Fibroblast of the aortic adventitia (primary cell): ENCODE results near the gene SUOX. TPM values are rescaled to one million over a fixed set of nuclear protein-coding genes. Genes with fewer than 3 reads are reported as not detected.

Experiments
- DNase-seq: peaks from one replicate; pipeline ENCODE4 v3.0.0-alpha.2; 2010; ENCODE audit warnings: low read depth
- H3K4me3 ChIP-seq: 2 replicates; pipeline ENCODE4 v1.5.1; 2011; ENCODE audit warnings: low read depth, mild to moderate bottlenecking, control low read depth, low read length, moderate library complexity
- total RNA-seq: library from RNA; depleted of rRNA; stranded (reverse); fragments of >200 nt; gene quantifications from 2 replicates; pipeline ENCODE4 v1.2.3, GENCODE V29; 2012; ENCODE audit warnings: low replicate concordance
- TF ChIP-seq, protein P1 (sequence below): IDR thresholded peaks from 2 replicates; pipeline ENCODE4 v1.5.1; 2011; ENCODE audit warnings: mild to moderate bottlenecking, low read length, control low read depth, inconsistent platforms; ENCODE audit not compliant: insufficient read depth

SUOX gene
- total RNA-seq, 1 donor: 20.4 TPM

DNA sequence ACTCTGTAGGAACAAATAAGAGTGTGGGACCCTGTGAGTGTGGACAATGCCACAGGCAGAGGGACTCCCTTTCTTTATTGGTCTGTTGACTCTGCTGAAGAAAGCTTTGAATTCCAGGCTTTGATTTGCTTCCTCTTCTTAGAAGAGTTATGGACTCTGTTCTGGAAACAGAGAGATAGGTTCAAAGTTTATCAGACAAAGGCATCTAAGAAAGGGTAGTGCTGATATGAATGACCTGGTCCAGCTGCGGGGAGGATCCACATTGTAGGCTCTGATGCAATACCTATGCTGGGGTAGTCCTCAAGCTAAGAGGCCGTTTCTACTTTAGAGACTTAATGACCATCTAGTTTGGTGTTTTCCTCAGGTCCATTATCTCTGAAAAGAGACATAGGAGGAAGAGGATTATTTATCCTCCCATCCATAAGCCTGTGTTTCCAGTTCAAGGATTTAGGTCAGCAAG is 13.1 kb downstream of the SUOX start:
- no peak overlapping the region for H3K4me3 ChIP-seq
- DNase-seq: no peak
- TF ChIP-seq, protein P1, sequence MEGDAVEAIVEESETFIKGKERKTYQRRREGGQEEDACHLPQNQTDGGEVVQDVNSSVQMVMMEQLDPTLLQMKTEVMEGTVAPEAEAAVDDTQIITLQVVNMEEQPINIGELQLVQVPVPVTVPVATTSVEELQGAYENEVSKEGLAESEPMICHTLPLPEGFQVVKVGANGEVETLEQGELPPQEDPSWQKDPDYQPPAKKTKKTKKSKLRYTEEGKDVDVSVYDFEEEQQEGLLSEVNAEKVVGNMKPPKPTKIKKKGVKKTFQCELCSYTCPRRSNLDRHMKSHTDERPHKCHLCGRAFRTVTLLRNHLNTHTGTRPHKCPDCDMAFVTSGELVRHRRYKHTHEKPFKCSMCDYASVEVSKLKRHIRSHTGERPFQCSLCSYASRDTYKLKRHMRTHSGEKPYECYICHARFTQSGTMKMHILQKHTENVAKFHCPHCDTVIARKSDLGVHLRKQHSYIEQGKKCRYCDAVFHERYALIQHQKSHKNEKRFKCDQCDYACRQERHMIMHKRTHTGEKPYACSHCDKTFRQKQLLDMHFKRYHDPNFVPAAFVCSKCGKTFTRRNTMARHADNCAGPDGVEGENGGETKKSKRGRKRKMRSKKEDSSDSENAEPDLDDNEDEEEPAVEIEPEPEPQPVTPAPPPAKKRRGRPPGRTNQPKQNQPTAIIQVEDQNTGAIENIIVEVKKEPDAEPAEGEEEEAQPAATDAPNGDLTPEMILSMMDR: no peak

DNA sequence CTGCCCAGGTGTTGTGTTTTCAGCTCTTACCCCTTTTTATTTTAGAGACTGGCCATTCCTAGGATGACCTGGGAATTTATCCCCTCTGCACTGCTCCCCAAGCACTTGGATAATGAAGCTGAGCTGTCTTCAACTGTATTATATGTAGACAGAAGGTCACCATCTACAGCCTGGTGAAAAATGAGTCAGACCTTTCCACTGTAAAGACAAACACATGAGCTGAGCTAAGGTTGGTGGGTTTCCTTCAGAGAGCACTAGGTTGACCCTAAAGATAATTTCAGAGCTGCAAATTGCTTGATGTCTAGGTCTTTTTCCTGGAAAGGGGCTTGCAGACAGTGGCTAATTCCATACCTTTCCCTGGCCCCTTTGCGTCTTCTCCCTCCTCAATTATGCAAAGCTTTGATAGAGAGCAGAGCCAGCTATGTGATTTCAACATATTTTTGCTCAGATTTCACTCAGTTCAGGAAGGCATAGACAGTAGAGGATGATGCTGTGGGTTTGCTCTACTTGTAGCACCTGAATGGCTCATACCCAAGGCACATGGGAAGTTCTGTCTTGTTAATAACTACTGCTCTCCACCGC is 14.5 kb downstream of the SUOX start:
- TF ChIP-seq, protein P1: no peak
- no peak for DNase-seq
- no peak overlapping the region for H3K4me3 ChIP-seq

DNA sequence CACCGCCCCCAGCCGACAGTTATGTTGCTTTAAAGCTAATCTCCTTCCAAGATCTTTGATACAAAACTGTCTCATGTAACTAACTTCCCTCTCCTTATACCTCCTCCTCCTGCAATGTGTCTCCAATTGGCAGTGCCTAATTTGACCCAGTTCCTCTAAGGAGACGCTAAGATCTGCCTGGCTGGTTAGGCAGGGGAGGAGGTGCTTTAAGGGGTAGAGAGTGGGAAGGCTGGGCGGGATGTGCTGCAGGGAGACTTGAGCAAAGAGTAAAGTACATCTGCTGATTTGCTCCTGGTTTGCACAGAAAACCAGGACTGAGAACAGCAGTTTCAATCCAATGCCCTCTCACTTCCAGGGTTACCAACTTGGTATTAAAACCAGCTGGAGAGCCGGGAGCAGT is 16.4 kb downstream of the SUOX start:
- TF ChIP-seq, protein P1: no peak
- H3K4me3 ChIP-seq: no peak overlapping the region
- no peak for DNase-seq

DNA sequence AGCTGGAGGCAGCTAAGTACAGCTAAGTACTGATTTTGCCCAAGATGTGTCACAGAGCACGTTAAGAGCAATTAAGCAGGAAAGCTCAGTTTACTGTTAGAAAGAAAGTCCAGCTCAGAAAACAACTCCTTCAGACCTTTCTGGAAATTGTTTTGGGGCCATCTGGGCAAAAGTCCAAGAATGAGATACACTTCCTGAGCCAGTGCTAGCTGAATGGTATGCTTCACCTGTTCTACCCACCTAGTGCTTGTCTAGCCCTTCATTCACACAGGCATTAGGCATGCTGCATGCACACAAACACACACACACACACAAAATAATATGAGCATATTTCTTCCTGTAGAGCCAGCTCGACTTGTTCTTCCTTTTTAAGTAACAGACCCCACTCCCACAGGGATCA is 17.1 kb downstream of the SUOX start:
- no peak for DNase-seq
- TF ChIP-seq, protein P1: no peak
- no peak overlapping the region for H3K4me3 ChIP-seq

DNA sequence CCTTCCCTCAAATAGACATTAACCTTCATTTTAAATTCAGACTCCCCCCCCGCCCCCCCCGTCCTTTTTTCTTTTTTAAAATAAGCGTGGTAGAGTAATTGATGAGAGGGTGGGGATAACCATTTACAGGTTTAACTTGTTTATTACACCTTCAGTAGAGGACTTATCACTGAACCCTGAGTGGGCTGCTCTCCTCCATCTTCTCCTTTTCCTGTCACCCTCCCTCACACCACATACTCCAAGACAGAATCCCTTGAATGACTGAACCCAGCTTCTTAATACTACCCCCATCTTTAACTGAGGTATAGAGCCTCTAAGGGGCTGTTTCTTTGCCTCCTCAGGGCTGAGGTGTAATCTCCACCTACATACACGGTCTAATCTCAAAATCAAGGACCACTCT is 20.1 kb downstream of the SUOX start:
- H3K4me3 ChIP-seq: no peak overlapping the region
- DNase-seq: no peak
- TF ChIP-seq, protein P1: no peak

DNA sequence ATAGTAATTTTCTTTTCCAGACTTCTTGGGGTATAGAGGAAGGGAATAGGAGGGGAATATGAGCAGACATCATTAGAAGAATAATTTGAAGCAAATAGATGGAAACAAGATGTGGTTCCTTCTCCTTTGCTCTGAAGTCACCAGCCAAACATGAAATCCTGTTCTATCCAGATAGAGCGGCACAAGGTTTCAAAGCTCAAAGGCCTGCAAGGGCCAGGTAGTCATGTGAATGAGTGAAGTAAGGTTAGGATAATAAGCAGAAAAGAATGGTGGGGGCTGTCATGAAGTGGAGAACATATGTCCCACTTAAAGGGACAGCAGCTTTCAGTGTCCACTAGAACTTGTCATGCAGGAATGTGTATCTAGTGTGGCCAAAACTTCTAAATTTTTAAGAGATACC is 21.3 kb downstream of the SUOX start:
- TF ChIP-seq, protein P1: no peak
- DNase-seq: no peak
- no peak overlapping the region for H3K4me3 ChIP-seq
